Pancreas (tissue), 10 donors: ENCODE results near the gene SELENOO. TPM values are rescaled to one million over a fixed set of nuclear protein-coding genes. Genes with fewer than 3 reads are reported as not detected.

Experiments used
- ATAC-seq, 4 donors: fragments of 200-7000 bp; cut with Tn5 transposase; one replicate each; pipeline versions ENCODE4 v1.8.0 to v1.9.1; 2020; ENCODE audit warnings: mild to moderate bottlenecking in 4 of 4, moderate library complexity in 4 of 4
- DNase-seq, 6 donors: peaks; one replicate each; pipeline ENCODE4 v3.0.0-alpha.2; 2020
- FAIRE-seq: peaks from 2 replicates; lab custom pipeline; 2012; peaks lifted over from hg19 to GRCh38; lab: Jason Lieb, UNC
- H3K27ac ChIP-seq, 4 donors: fragments of 200-600 bp; sonication (generic); 1 replicate in 3 of 4; 2 replicates in 1 of 4; pipeline versions ENCODE4 v1.5.0 to v1.8.0; 2020
- H3K27me3 ChIP-seq, 4 donors: fragments of 200-600 bp; one replicate each; pipeline ENCODE4 v1.8.0; 2021
- H3K36me3 ChIP-seq, 3 donors: fragments of 200-600 bp; sonication (generic) in 1 of 3; one replicate each; pipeline versions ENCODE4 v1.5.0 to v1.8.0; 2020 to 2021
- H3K4me1 ChIP-seq, 3 donors: fragments of 200-600 bp; one replicate each; pipeline ENCODE4 v1.8.0; 2021
- H3K4me3 ChIP-seq, 4 donors: fragments of 200-600 bp; sonication (generic) in 2 of 4; one replicate each; pipeline versions ENCODE4 v1.5.0 to v1.8.0; 2020 to 2021
- H3K9me3 ChIP-seq, 4 donors: fragments of 200-600 bp; one replicate each; pipeline ENCODE4 v1.8.0; 2021
- WGBS, 2 donors: extraction: QIAGEN DNeasy Blood & Tissue Kit; methylation state at CpG; one replicate each; pipeline ENCODE4 v1.1.7; 2013; 5-methylcytosine and 5-hydroxymethylcytosine counted together
- intact Hi-C, 3 donors: fragments of 100-400 bp; cut with DNase I; formaldehyde crosslinking; loops; one replicate each; pipeline versions ENCODE4 v1.11.1 to v1.14.2; 2022
- polyA plus RNA-seq, 2 donors: library from polyadenylated mRNA; stranded (reverse); fragments of 200-250 nt; gene quantifications; one replicate each; pipeline ENCODE4 v1.2.3, GENCODE V29; 2013
- total RNA-seq, 6 donors: library from RNA; stranded (reverse); fragmentation: NEBNext Ultra II Directional in 4 of 6; extraction: Animal tissue kit (Norgen Biotek cat#: 25700) in 4 of 6; gene quantifications; one replicate each; pipeline versions ENCODE4 v1.2.1 to v1.2.4, GENCODE V29; 2021 to 2023
- TF ChIP-seq, protein P1 (sequence below), 4 donors: fragments of 200-600 bp; sonication (generic) in 3 of 4; IDR thresholded peaks; one replicate each; pipeline versions ENCODE4 v1.5.0 to v1.8.0; 2021; ENCODE audit warnings: antibody characterized with exemption in 4 of 4
- donor health status: healthy with polysubstance abuse.
- donor health status: DM: no; HTN: no; CAD: no; lungs with moderate emphysema.
- donor health status: DM: no; HTN: no; CAD: no.
- donor health status: control.
- donor health status: control.
- donor health status: Bipolar disorder and iron deficiency.
- donor health status: DM: yes; HTN: yes; CAD: no.
- donor health status: DM: no; HTN: no; CAD: no.
- donor health status: DM: no; HTN: no; CAD: no.
- donor health status: DM: yes; HTN: yes; CAD: no.

The SELENOO gene
- total and polyA plus RNA-seq, 8 donors: 11.6 to 79.8 (median 14.3) TPM

DNA sequence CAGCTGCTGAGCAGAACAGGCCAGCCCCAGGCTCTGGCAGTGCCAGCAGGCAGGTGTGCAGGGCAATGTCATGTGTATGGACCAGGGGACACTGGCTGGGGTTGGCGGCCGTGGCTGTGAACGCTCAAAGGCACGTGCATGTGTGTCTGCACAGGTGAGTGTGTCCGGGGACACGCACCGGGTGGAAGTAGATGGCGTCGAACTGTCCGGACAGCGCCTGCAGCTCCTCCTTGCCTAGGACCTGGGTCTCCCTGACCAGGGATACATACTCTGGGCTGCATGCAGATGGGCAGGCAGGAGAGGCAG, 49.4 kb downstream of the SELENOO start:
- no peak for FAIRE-seq
- peak in 1 of 6 donors; percentile 44 for DNase-seq
- peak overlapping the region; percentile 49 to 84 (median 63) for H3K4me3 ChIP-seq
- no peak overlapping the region for H3K27ac ChIP-seq
- WGBS, 2 donors: 61 to 68% methylated on average over 11 of the region's 11 CpGs
- no peak for ATAC-seq
- H3K4me1 ChIP-seq: peaks cover 14 to 19% (median 14%) of the 10 kb centered on the region in 3 donors
- H3K27me3 ChIP-seq: no peaks in the 10 kb centered on the region
- no peaks in the 10 kb centered on the region for H3K36me3 ChIP-seq
- intact Hi-C loops: loop anchor here in 1 of 3 donors (5.0 kb wide), 1 partner anchor 92 kb away; the partner anchor contains the start of gene PPP6R2
- TF ChIP-seq, protein P1, sequence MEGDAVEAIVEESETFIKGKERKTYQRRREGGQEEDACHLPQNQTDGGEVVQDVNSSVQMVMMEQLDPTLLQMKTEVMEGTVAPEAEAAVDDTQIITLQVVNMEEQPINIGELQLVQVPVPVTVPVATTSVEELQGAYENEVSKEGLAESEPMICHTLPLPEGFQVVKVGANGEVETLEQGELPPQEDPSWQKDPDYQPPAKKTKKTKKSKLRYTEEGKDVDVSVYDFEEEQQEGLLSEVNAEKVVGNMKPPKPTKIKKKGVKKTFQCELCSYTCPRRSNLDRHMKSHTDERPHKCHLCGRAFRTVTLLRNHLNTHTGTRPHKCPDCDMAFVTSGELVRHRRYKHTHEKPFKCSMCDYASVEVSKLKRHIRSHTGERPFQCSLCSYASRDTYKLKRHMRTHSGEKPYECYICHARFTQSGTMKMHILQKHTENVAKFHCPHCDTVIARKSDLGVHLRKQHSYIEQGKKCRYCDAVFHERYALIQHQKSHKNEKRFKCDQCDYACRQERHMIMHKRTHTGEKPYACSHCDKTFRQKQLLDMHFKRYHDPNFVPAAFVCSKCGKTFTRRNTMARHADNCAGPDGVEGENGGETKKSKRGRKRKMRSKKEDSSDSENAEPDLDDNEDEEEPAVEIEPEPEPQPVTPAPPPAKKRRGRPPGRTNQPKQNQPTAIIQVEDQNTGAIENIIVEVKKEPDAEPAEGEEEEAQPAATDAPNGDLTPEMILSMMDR (IDR thresholded peaks at IDR 0.05): no peak
- H3K9me3 ChIP-seq: no peaks in the 10 kb centered on the region

DNA sequence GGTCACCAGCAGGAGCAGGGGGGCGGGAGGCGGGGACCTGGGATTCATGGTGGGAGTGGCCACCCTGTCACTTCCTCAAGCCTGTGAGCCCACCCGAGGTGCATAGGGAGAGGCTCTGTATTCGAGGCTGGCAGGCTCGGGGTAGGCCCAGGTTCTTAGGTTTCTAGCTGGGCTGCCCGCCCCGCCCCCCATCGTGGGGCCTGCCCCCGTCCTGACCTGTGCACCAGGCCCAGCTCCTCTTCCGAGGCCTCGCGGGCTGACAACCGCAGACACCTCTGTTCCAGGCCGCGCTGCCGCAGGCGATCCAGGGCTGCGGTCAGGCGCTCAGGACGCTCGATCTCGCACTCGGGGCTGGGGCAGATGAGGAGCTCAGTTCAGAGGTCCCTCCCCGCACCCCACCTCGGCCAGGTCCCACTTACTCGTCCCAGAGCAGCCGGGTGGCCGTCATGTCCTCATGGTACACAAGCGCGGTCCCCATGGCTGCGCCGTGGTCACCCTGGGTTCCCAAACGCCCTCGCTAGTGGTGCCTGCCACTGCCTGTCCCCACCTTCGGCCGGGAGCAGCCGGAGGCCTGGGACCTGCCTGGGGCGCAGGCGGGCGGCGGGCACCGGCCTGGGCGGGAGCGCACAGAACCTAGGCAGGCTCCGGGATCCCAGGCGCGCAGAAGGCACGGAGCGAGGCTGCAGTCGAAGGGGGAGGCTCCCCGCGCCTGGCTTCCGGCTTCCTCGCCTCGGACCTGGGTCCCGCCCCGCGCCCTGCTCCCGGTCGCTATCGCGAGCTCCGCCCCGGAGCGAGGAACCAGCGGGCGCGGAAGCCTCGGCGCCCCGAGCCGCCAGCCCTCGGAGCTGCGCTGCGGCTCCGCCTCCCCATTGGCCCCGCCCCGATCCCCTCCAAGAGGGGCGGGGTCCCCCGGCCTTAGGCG, 50.0 kb downstream of the SELENOO start, which contains the start of gene HDAC10:
Gene HDAC10, minus strand, starts transcription at position 711 of the 922 bp plus-strand sequence. Its CDS starts 233 bp downstream, at position 478.
- intact Hi-C loops: loop anchor here in 1 of 3 donors (5.0 kb wide), 1 partner anchor 91 kb away; the partner anchor contains the start of gene PPP6R2

DNA sequence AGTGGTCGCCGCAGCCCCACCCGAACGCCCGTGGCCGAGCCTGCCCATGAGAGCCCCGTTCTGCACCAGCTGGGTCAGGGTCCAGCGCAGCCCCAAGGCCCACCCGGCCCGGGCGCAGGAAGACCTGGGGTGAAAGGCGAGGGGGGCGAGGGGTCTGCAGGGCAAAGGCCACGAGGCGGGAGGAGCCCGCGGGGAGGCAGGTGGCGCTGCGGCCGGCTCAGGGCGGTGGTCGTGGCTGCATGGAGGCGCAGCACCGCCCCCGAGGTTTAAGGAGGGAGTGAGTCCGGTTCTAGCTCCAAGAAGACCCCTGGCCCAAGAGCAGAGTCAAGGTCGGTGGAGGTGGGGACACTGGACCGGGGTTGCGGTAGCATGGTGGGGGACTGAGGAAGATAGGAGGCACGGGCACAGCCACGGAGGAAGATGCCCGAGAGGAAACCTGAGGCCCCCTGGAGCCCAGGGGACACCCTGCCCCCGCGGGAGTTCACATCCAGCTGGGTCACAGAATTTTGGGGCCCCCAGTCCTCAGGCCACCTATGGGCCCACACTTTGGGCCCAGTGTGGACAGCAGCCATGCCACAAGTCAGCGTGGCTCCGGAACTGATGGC, 50.8 kb downstream of the SELENOO start:
- Histone ChIP-seq H3K27ac (peak overlapping the region; percentile 8 to 53 (median 31)), H3K27me3 (no peaks in the 10 kb centered on the region)
- peak; percentile 2 to 23 (median 6) for ATAC-seq

More for the DNA sequence above, 50.0 kb downstream of the SELENOO start, which contains the start of gene HDAC10:
- no peaks in the 10 kb centered on the region for H3K9me3 ChIP-seq
- peak within 1 kb of the TSS; percentile 49 to 84 (median 63) for H3K4me3 ChIP-seq
- H3K27ac ChIP-seq: peak within 1 kb of the TSS; percentile 20 to 75 (median 48)
- peak; percentile 81 to 87 (median 86) for ATAC-seq
- no peak for FAIRE-seq
- H3K27me3 ChIP-seq: no peaks in the 10 kb centered on the region
- TF ChIP-seq, protein P1 (IDR thresholded peaks at IDR 0.05): no peak
- no peaks in the 10 kb centered on the region for H3K36me3 ChIP-seq
- peaks cover 10 to 17% (median 12%) of the 10 kb centered on the region in 3 donors for H3K4me1 ChIP-seq
- DNase-seq: peak in 5 of 6 donors; percentile 76 to 92 (median 82)
- 1 to 2% methylated on average over 69 to 81 of the region's 81 CpGs for WGBS, 2 donors

More for the DNA sequence above, 50.8 kb downstream of the SELENOO start:
- TF ChIP-seq, protein P1 (IDR thresholded peaks at IDR 0.05): no peak
- no peaks in the 10 kb centered on the region for H3K9me3 ChIP-seq
- intact Hi-C loops: loop anchor here in 1 of 3 donors (5.0 kb wide), 1 partner anchor 91 kb away; the partner anchor contains the start of gene PPP6R2
- H3K4me3 ChIP-seq: peak overlapping the region; percentile 49 to 84 (median 63)
- peaks cover 7 to 13% (median 11%) of the 10 kb centered on the region in 3 donors for H3K4me1 ChIP-seq
- no peaks in the 10 kb centered on the region for H3K36me3 ChIP-seq
- DNase-seq: no peak
- 17 to 18% methylated on average over 35 to 36 of the region's 36 CpGs for WGBS, 2 donors
- no peak for FAIRE-seq
